H4 (cell line): Measurements from ENCODE around the gene GSDME. TPM values are rescaled to one million over a fixed set of nuclear protein-coding genes. Genes with fewer than 3 reads are reported as not detected.
"Not testable (repeated sequence)": the region's sequence is repeated elsewhere in the genome, so short reads cannot be mapped to it uniquely, and the experiment has no call there.

ENCODE experiments used
- DNase-seq: peaks from one replicate; pipeline ENCODE4 v3.0.0-alpha.2; 2015; ENCODE audit warnings: low spot score
- total RNA-seq: library from RNA; depleted of rRNA; stranded (reverse); fragments of >200 nt; shearing (Covaris generic); gene quantifications from 2 replicates; pipeline ENCODE4 v1.2.3, GENCODE V29; 2014; rRNA removed

Gene GSDME
- 19.8 and 24.4 TPM in 2 replicates for total RNA-seq

DNA sequence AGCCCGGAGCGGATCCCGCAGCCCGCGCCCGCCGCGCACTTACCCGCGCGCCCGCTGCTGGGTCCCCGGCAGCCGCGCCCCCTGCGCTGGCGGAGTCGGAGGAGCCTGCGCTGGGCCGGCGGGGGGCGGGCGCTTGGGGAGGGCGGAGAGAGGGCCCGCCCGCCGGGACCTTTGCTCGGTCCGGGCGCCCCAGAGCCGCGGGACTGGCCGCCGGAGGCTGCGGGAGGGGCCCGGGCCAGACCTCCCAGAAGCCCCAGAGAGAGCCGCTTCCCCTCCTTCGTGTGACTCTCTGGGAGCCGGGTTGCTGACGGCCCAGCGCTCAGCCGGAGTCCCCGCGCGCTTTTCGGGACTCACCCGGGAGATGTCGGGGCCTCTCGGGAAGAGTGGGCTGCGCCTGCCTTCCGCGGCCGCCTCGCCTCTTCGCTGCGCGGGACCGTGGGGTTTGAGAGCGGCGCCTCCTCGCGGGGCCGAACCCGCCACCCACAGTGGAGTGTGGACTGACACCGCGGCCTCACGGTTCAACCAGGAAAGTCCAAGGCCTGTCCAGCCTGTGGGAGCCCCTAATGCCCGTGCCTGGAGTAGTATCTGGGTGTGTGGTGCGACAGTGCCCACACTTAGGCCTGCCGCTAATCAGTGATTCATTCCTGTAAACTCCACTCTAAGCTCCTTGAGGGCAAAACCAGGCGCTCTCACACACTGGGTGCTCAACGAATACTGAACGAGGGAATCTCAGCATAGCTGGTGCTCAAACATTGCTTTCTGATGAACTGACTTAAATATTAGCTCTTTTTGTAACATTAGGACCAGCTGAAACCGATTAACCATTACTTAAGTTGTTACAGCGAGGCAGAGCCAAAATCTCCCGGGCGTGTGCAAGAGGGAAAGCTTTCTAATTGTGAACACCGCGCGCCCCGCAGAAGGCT lies at the start of gene GSDME:
GSDME (minus strand) TSS at position 112 of the 923 bp plus-strand sequence. CDS start 7,690 bp downstream, outside the sequence.
- DNase-seq: peak; percentile 64

DNA sequence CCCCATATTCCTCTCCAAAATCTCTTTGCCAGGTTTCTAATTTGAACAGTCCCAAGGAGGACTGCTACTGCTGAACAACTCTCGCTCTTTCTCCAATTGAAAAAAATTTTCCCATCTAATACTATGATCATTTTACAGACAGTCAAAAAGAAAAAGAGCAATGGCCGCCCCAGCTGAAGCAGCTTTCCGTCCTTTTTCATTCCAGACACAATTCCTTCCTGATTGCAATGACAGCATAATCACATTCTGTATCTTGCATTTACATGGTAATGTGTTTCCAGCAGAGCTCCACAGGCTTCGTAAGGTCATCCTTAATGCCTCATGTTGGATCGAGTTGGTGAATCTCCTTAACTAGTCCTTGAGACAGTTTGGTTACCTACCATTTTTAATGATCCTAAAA lies 45.0 kb upstream of the GSDME start:
- DNase-seq: no peak

DNA sequence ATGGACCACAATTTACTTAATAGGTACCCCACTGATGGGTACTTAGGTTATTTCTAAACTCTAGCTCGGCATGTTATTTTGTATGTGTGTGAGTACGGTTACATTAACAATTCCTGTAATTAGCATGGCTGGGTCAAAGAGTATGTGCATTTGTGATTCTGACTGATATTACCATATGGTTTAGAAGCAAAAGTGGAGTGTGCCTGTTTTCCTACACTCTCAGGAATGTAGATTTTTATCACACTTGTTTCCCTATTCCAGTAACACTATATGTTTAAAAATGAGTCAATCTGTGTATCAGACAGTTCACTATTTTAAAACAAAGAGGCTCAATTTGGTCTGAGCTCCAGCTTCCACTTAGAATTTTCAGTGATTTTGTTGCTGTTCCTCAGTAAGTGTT lies 44.6 kb upstream of the GSDME start:
- DNase-seq: no peak

DNA sequence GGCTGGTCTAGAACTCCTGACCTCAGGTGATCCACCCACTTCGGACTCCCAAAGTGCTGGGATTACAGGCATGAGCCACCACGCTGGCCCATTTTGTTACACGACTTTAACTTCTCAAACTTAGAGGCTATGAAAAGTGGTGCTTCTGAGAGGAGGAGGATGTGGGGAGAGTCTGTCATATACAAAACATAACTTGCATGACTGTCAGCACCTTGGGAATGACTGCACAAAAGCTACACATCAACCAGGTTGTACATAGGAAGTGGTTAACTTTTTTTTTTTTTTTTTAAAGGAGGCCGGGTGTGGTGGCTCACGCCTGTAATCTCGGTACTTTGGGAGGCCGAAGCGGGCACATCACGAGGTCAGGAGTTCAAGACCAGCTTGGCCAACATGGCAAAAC lies 43.4 kb upstream of the GSDME start:
- DNase-seq: no peak

DNA sequence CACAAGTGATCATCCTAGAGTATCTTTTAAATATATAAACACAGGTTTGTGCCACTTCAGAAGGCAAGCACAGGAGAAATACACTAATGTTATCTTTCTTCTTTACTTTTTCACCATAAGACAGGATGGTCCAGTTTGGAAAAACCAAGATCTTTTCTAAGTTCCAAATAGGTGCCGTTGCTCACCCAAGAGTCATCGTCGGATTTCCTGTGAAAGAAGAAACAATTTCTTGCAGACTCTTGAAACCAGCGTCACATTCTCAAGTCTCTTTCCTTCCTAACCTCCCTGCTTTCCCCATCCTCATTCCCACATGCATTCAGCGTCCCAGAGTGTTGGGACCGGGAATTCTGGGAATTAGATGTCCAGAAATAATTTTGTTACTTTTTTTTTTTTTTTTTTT lies 42.8 kb upstream of the GSDME start:
- DNase-seq: no peak

DNA sequence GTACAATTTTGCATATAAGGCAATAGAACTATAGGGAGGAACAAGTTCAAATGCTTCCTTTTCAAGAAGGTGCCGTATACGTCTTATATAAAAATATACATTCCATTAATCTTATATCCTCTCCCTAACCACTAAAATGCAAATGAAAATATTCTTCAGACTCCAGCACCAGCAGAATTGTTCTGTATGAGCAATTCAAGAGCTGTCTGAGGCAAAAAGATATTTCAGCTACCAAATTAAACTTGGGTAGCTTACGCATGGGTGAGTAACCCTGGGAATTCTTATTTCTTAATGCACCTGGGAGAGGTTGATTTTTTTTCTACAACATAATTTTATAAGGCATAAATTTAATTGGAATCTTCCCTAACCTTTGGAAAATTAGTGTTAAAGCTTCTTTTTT lies 42.2 kb upstream of the GSDME start:
- DNase-seq: no peak

DNA sequence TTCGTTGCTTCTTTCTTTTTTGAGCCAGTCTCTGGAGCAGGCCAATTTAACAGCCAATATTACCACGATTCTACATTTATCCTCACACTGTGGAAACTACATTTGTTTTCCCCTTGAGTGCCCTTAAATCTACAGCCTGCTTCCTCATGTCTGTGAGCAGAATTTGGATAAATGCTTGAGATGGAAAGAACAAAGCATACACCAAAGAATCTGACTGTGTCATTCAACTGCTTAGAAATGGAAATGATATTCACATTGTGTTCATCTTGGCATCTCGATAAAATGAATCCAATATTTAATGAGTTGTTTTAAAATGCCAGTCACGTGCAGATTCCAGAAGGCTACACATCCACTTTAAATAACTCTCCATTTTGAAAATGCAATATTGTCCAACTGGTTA lies 41.0 kb upstream of the GSDME start:
- DNase-seq: no peak

DNA sequence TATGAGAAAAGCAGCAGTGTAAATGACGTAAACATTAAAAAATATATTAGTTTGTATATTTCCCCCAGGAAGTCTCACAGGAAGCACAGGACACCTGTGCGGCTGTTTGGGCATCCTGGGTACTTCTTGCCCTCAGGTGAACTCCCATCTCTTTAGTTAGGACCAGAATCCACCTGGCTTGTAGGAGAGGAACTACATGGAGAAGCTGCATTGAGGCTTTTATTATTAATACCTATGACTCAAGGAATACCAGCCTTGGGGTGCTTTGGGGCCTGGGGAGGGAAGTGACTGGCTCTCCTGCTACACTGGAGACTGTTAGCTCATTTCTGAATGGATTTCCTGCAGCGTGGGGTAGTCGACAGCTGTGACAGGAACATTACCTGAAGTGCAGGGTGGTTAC lies 40.0 kb upstream of the GSDME start:
- DNase-seq: no peak

DNA sequence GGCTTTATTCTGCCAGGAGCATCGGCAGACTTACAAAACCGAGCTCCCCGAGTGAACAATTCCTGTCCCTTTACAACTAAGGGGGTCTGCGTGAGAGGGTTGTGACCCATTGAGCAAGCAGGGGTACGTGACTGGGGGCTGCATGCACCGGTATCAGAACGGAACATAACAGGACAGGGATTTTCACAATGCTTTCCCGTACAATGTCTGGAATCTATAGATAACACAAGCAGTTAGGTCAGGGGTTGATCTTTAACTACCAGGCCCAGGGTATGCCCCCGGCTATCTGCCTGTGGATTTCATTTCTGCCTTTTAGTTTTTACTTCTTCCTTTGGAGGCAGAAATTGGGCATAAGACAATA lies 38.1 kb upstream of the GSDME start:
- no peak for DNase-seq

DNA sequence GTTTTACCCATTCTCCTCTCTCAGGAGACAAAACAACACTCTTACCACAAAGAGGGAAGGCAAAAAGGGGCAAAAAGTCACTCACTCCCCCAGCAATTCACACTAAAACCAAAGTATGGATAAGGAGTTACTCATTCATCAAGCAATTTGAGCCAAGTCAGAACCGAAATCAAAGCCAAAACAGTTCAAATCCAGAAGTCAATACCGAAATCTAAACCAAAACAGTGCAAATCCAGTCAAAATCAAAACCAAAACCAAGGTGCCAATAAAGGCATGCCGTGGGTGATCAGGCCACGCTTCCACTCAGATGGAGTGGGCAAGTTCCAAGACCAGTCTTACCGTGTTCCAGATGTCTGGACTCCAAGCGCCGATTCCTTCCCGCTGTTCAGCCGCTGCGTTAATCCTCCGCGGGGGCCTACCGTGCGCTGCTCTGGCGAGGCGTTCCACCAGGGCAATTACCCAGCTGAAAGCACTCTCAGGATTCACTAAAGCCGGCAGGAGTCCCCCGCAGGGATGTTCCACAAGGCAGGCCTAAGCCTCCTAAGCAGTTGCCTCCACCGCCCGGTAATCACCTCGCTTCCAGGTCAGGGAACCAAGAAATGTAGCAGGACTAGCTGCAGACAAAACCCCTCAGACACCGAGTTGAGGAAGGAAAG lies 37.6 kb upstream of the GSDME start:
- DNase-seq: not testable (repeated sequence)

DNA sequence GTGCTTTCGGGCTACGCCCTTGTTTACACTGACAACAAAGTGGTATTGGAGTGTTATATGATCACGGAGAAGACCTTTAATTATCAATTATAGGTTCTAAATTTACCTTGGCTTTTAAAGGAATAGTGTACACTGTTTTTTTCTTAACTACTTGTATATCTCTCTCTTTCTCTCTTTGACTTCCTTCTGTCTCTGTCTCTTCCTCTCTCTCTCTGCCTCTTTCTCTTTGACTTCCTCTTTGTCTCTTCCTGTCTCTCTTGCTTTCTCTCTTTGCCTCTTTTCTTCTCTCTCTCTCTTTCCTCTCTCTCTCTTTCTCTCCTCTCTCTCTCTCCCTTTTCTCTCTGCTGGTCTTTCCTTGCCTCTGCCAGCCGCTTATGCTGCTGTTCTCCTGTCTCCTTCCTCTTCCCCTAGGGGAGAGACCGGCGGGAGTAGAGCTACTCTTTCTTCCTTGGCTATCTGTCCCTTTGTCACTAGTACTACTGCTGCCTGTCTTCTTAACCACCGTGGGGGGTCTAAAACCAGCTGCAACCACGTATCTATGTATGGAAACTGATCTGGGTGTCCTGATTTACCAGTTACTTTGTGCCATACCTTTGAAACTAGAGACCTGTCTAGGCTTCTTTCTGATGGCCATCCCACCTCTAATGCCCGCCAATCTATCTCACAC lies 36.9 kb upstream of the GSDME start:
- DNase-seq: no peak

DNA sequence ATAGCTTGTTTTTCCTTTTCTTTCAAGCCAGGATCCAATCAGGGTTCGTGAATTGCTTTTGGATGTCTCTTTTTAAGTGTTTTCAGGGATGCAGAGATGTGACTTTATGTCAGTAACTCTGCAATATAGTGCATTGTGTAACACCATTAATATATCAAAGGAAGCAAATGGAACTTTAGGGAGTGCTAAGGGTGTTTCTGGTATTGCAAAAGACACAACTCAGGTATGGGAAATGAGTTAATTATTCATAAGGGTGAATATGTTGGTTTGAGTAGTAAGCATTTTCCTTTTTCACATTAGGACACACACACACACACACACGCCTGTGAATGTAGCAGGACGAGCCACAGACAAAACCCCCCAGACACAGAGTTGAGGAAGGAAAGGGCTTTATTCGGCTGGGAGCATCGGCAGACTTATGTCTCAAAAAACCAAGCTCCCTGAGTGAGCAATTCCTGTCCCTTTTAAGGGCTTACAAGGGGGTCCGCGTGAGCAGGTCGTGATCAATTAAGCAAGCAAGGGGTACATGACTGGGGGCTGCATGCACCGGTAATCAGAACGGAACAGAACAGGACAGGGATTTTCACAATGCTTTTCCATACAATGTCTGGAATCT lies 31.8 kb upstream of the GSDME start:
- no peak for DNase-seq

DNA sequence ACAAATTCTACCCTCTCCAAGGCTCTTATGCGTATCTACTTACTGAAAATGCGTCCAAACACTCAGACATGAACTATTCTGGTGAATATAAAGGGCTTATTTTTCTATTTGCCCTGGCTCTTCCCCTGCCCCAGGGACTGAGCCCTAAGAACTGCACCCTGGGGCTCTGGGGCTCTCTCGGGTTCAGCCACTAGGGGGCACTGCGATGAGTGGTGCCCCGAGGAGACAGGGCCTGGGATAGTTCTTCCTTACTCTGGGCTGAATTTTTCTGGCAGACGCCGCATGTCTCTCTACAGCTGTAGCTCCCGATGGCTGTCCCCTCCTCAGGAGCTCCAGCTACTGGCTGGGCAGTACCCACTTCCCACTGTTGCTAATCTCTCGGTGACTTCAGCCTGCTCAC lies 30.8 kb upstream of the GSDME start:
- no peak for DNase-seq

DNA sequence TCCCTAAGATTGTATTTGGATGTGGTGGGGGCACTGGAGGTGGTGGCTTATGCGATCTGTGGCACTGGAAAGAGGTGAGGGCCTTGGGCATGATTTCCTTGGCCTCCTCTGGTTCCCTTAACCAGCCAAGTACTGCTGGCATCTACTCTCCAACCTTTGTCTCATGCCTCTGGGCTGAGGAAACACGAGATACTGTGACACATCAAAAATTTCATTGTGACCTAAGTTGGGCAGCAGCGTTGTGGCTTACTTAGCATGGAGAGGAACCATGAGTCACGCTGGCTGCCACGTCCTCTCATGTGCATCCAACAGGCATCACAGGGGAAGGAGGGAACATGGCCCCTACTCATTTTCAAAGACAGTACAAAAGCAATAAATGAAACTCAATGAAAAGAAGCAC lies 29.7 kb upstream of the GSDME start:
- DNase-seq: peak; percentile 100

DNA sequence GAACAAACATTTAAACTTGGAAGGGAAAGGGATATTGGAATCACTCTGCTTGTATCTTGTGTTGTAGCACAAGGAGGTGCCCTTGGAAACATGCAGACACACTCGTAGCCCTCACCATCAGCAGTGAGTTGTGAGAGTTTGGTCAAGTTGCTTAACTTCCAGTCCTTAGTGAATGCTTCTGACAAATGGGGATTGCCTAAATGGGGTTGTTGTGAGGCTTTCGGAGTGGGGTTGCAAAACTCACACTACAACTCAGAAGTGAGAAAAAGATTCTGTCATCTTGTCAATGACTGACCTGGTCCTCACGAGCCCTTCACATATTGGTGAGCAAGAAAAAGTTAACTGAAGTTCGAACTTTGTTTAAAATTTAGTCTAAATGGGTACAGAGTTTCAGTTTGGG lies 29.0 kb upstream of the GSDME start:
- no peak for DNase-seq

DNA sequence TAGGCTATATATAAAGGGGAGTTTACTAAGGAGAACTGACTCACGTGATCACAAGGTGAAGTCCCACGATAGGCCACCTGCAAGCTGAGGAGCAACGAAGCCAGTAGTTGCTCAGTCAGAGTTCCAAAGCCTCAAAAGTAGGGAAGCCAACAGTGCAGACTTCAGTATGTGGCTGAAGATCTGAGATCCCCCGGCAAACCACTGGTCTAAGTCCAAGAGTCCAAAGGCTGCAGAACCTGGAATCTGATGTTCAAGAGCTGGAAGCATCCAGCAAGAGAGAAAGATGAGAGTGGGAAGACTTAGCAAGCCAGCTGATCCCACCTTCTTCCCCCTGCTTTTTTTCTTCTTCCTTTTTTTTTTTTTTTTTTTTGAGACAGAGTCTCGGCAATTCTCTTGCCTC lies 27.0 kb upstream of the GSDME start:
- no peak for DNase-seq

DNA sequence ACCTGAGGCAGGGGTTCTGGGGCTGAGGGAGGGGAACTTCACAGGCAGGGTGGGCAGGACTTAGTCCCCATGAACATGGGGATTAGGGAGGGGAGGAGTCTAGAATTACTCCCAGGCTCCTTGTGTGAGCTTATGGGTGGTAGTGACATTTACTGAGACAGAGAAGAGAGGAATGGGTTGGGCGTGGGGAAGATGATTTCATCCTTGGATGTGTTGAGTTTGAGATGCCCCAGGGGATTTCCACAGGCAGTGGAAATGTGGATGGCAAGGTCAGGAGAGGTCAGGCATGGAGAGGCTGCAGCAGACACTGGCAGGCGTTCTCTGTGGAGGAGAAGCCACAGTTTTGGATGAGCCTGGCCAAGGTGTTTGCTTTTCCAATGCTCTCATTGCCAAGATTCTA lies 26.4 kb upstream of the GSDME start:
- no peak for DNase-seq

DNA sequence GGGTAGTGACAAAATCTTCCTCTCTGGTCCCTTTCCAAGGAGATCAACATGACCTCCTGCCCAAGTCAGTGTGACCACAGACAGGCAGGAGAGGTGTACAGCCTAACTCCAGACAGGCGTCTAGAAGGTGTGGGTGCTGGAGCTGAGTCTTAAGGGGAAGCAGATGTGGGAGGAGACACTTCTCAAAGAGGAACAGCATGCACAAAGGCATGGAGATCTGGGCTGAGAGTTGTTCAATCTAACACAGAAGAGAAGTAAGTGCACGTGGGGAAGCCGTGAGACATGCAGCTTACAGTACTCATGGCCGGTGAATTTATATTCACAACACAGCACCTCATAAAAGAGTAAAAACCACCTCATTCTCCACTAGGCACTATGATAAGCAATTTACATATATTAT lies 23.8 kb upstream of the GSDME start:
- DNase-seq: no peak

DNA sequence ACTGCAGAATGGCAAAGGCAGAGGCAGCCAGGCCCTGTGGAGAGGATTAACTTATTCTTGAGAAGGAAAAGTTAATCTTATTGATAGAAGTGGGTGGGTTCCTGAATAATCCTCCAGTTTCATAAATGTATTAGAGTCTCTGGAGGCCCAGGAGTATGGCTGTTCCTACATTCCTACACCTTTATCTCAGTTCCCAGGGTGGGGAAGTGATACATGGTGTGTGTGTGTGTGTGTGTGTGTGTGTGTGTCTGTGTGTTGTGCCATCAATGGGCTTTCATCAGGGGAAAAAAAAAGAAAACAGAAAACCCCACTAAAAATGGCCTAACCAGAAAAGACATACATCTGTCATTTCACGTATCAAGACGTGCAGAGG lies 22.0 kb upstream of the GSDME start:
- no peak for DNase-seq

DNA sequence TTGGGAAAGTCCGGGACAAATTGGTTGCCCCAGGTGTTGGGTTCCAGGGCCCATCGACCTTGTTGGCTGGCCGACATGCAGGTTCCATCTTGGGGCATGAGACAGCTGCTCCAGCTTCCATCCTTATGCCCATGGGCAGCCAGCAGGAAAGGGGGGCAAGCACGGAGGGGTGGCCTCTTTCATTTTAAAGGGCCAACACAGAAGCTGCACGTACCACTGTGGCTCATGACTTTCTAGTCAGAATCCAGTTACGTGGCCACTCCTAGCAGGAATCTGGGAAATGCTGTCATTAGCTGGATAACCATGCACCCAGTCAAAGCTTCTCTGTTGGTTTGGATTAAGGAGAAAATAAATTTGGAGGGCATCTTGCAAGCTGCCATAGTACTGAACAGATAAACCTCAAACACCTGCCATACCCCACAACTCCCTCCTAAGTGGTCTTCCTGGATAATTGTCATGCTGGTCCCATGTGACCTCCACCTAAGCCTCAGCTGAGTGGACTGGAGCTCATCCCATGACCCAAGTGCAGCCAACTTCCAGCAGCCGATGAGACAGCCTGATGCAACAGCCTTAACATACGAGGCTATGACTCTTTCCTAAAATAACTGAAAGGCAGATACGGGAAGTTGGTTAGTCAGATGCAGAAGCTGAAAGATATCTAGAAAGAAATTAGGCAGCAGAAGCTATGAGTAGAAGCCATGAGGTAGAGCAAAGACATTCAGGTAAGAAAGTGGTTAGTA lies 21.4 kb upstream of the GSDME start:
- DNase-seq: peak; percentile 43

DNA sequence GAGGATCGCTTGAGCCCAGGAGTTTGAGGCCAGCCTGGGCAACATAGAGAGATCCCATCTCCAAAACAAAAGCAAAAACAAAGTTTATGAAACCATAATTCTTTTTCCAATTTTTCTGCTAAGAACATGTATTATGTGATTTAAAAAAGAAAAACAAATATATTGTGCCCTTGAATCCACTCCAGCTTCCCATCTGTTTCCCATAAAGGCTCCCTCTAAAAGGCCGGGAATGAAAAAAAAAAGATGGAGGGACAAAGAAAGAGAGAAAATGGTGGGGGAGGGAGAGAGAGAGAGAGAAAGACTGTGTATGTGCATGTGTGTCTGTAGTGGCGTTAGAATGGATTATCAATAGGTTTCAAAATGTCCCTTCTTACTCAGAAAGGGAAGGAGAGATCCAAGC lies 20.5 kb upstream of the GSDME start:
- DNase-seq: no peak

DNA sequence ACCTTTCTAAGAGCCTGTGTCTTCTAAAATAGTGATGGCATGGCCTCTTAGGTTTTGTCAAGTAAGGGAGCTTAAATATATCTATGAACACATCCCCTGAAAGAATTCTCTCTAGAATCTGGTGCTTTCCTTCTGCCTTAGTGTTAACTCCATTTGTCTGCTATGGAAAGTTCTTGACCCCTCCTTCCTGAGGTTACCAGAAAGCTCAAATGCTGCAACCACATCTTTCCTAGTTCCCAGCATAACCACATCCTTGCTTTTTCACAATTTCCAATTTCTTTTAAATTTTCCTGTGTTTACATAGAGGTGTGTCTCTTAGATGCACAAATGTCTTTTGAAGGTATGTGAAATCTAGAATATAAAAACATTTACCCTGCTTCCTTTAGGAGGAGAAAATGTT lies 16.4 kb upstream of the GSDME start:
- DNase-seq: no peak
